HPDE6-E6E7 (cell line): ENCODE data around the gene NTRK1.

Experiments used
- DNase-seq: peaks from one replicate; pipeline ENCODE4 v3.0.0; 2011; ENCODE audit warnings: missing footprints; ENCODE audit errors: extremely low spot score

NTRK1 gene

DNA sequence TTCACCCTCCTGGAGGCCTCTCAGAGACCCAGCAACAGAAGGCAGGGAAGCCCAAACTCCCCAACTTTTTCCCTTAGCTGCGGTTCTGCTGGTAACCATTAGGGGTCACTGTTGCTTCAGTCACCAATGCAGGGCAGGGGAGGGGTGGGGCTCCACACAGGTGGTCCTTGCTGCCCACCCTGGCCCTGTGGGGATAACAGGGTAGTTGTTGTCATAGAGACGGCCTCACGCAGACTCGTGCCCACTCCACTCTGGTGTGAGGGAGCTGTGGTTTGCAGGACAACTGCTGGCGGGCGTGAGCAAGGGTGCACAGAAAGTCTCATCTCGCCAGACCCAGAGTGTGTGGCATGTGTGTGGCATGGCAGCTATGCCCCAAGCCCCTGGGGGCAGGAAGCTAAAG is 21.7 kb upstream of the NTRK1 start:
- no peak for DNase-seq

GRCh38 chr1:156839426-156840109 is 21.1 kb upstream of the NTRK1 start:
- no peak for DNase-seq

- no peak for DNase-seq
Observed at GRCh38 chr1:156840186-156840897, 20.3 kb upstream of the NTRK1 start.

DNA sequence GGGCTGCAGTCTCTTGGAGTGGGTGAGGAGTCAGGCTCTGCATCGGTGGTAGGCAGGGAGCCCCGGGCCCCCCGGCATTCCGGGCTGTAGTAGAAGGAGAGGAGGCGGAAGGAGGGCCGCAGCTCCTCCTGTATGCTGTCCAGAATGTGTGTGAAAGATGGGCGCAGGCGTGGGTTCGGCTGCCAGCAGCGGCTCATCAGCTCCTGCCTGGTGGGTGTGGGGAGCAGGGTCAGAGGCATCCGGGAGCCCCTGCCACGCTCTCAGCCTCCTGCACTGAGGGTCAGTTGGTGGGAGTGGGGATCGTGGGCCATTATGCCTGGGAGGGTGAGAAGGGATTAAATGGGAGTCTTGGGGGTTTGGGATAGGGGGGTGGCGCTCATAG is 19.8 kb upstream of the NTRK1 start:
- DNase-seq = no peak

DNA sequence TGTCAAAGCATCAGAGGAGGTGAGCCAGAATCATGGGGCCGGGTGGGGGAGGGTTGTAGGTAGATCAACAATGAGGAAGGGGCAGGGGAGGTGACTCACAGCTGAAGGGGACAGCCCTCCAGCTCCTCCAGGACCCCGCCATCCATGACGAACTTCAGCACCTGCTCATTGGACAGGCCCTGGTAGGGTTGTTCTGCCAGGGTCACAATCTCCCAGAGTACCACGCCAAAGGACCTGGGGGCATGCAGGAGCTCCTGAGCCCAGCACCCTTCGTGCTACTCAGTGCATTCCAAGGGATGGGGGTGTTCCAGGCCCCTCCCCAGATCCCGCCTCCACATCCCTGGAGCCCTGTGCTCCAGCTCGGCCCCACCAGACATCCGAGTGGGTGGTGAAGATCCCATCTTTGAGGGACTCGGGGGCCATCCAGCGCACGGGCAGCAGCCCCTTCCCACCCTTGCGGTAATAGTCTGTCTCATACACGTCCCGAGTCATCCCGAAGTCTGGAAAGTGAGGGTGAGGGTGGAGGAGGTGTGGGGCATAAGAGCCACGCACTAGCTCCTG is 19.3 kb upstream of the NTRK1 start:
- DNase-seq = no peak

DNA sequence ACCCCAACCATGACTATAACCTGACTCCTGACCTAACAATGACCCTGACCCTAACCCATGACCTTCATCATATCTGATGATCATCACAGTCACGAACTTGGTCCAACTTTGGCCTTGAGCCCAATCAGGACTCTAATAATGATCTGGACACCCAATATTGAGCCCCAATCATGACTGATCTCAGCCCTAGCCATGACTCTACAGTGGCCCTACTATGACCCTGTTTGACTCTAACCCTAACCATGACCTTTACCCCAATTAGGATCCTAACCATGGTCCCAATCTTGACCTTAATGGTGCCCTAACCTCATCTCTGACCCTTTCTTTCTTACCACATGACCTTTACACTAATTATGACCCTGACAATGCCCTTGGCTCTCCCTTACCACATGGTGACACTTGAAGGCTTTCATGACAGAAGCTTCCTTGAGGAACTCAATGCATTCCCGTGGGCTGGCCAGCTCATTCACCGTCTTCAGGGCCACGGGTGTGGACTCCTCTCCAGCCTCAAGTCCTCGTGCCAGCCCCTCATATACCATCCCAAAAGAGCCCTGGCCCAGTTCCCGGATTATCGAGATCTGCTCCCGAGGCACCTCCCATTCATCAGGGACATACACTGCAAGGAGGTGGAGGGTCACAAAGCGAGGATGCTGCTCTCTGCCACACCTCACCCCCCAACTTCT is 17.9 kb upstream of the NTRK1 start:
- DNase-seq = no peak

DNA sequence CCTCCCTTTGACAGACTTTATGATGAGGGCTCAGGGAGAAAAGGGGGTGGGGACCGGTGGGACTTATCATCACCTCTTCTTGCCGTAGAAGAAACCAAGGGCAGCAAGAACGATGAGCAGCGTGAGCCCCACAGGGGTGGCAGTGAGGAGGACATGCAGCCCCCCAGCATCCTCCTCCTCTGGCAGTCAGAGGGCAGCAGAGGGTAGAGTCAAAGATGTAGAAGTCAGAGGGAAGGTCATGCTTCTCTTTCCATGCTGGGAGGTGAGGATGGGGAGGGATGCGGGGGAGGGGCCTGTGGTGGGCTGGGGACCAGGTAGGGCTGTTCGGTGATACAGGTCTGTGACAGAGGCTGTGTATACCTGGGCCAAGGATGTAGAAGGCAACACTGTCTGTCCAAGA is 16.6 kb upstream of the NTRK1 start:
- DNase-seq = no peak

DNA sequence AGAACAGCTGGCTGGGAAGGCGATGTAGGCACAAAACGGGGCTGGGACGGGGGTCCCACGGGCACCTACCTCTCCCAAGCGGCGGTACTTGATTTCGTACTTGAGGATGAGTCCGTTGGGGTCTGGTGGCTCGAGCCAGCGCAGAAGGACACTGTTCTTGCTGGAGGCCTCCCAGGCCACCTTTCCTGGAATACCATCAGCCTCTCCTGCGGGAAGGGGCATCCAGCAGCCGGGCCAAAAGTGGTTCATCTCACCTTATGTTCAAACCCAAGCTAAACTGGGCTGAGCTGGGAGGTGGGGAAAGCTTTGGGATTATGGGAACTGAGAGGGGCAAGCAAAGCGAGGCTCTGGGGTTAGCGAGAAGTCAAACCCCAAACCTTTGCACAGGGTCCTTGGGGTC is 16.0 kb upstream of the NTRK1 start:
- DNase-seq = no peak

DNA sequence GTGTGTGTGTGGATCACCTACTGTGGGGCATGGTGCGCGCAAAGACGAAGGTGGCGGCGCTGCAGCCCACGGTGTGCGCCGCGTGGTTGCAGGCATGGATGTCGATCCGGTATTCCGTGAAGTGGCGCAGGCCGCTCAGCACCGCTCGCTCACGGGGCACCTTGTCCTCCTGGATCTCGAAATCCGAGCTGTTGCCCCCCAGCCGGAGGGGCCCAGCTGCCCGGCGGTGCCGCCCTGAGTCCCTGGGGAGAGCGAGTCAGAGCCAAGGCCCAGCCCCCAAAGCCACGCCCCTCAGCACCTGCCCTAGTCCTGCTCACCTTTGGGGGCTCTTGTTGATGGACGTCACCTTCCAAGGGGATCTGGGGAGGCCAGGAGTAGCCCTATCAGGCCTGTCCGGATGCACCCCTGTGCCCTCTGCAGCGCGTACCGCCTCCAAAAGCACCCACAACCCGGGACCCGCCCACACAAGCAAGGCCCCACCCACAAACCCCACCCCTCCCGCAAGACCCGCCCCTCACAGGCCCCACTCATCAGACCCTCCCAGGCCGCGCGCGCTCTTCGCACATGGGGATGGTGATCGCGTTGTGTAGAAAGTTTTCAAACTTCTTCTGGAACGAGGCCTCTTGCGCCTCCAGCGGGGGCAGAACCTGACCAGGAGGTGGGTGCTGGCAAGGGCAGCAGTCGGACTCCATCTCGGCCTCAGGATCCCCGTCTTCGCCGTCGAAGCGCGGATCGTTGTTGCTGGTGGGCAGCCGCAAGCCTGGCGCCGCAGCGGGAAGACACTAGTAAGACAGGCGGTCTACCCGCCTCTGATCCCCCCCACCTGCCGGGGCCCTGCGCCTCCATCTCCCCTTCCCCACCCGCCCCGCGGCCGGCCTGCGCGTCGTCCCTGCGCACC is 15.4 kb upstream of the NTRK1 start:
- no peak for DNase-seq

DNA sequence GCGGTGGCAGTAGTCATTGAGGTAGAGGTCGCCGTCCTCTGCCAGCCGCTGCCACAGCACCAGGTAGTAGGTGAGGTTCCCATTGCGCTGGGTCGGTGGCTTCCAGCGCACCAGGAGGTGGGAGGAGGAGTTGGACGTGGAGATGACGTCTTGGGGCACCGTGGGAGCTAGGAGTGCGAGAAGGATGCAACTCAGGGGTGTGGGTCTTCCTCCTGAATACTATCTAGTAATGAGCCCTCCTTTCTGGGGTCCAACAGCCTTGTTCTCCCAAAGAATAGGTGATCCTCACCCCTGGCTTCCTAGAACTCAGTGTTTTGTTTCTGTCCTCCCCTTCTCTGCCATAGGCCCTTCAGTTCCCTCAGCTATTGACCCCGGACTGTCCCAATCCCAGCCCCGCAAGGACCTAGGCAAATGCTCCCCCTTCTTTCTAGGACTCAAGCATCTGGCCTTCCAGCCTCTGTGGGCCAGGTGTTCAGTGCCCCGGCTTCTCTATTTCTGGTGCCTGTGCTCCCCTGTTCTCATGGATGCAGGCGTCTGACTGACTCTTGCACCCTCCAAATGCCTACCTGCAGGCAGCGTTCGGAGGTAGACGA is 14.6 kb upstream of the NTRK1 start:
- no peak for DNase-seq

DNA sequence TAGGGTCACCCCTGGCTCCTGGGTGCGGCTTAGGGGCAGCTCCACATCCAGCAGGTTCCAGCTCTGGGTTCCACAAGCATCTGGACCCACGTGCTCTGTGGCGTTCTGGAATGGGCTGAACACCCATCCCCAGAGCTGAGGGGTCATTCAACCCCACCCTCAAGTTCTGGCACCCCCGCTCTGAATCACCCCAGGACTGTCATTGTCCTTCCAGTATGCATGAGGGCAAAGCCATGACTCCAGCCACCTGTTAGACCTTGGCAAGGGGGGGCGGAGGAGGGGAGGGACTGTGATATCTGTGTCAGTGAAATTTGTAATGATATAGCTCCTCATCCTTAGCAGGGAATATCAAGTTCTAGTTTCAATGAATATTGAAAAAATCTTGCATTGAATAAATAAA is 14.0 kb upstream of the NTRK1 start:
- DNase-seq = no peak

- no peak for DNase-seq
Observed at GRCh38 chr1:156847591-156848460, 12.8 kb upstream of the NTRK1 start.

GRCh38 chr1:156848461-156849150 is 12.1 kb upstream of the NTRK1 start:
- DNase-seq = no peak

- DNase-seq = no peak
Observed at GRCh38 chr1:156849151-156849496, 11.5 kb upstream of the NTRK1 start.

- no peak for DNase-seq
Observed at GRCh38 chr1:156851779-156852417, 8.8 kb upstream of the NTRK1 start.

- DNase-seq = no peak
Observed at GRCh38 chr1:156852418-156852874, 8.2 kb upstream of the NTRK1 start.

DNA sequence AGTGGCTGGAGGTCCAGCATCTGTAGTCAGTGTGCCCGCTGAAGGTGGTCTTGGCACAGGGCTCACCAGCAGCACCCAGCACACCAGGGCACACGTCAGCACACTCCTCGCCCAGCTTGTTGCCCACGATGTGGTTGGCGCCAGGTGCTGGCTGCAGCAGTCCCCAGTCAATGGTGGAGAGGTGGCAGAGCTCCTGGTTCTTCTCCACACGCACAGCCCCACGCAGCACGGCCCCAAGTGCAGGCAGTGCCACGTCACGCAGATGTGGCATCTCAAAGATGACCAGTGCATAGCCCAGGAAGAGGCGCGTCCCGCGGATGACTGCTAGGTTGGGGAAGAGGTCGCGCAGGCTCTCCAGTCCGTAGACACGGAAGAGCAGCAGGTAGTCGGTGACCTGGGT is 6.9 kb upstream of the NTRK1 start:
- DNase-seq = no peak

GRCh38 chr1:156854634-156855033 is 6.0 kb upstream of the NTRK1 start:
- no peak for DNase-seq

- no peak for DNase-seq
Observed at GRCh38 chr1:156856282-156856785, 4.3 kb upstream of the NTRK1 start.
